Non-pigmented ciliary epithelial cell (primary cell): ENCODE results near the gene BASP1.
"Not testable (repeated sequence)": the region's sequence is repeated elsewhere in the genome, so short reads cannot be mapped to it uniquely, and the experiment has no call there.

Experiments used
- DNase-seq: peaks from one replicate; pipeline ENCODE4 v3.0.0-alpha.2; 2010; ENCODE audit warnings: low read depth

Gene BASP1

DNA sequence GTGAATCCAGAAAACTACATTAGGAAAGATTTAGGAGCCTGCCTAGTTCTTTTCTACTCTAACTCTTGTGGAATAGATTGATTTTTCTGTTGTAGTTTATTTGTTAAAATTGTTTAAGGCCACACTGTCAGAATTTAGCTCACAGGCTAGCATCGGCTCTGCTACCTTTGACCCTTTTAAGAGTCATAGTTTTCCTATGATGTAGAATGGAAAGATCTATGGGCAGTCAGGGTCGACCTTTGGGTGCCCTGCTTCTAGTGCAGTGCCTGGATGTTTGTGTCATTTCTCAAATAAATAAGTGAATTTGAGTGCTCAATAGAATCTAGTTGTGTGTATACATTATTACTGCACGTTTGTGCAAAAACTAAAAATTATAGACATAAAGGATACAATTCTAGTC is 38.7 kb downstream of the BASP1 start:
- DNase-seq: no peak

GRCh38 chr5:17256839-17257238 is 39.4 kb downstream of the BASP1 start:
- DNase-seq: no peak

GRCh38 chr5:17257705-17258273 is 40.4 kb downstream of the BASP1 start:
- DNase-seq: no peak

DNA sequence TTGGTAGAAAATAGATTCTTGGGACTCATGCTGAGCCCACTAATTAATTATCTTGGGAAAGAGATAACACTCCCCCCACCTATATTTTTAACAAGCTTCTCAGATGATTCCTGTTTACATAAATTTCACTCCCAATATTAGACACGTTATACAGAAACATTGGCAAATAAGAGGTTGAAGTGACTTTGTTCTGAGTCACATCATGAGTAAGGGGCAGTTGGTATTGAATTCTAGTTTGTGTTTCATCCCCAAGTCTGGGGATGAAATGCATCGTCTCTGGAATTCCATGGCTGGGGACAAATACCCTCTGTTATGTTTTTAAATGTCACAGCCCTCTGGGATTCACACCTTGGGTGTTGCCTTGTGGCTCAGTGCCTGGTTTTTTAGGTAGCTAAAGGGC is 41.0 kb downstream of the BASP1 start:
- no peak for DNase-seq

- not testable (repeated sequence) for DNase-seq
These were observed 41.6 kb downstream of the BASP1 start for GRCh38 chr5:17259012-17259411.

GRCh38 chr5:17259630-17260257 is 42.3 kb downstream of the BASP1 start:
- DNase-seq: no peak

GRCh38 chr5:17260549-17260948 is 43.1 kb downstream of the BASP1 start:
- DNase-seq: no peak

- DNase-seq: no peak
These were observed 43.6 kb downstream of the BASP1 start for GRCh38 chr5:17261075-17261474.

DNA sequence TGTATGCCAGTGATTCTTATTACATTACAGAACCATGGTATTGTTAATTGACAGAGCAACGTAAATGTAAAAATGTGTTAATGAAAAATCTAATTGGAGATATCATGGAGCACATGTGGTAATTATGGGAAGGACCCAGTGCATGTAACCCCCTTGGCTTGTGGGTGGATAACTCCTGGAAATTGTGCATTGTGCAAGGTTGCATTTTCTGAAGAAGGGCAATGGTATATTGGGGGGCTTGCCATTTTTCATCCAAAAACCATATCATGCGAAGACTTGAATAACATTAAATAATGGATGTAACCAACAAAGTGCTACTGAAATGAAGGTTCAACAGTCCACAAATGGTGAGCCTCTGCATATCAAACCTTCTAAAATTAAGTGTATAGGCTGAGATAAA is 47.6 kb downstream of the BASP1 start:
- no peak for DNase-seq

DNA sequence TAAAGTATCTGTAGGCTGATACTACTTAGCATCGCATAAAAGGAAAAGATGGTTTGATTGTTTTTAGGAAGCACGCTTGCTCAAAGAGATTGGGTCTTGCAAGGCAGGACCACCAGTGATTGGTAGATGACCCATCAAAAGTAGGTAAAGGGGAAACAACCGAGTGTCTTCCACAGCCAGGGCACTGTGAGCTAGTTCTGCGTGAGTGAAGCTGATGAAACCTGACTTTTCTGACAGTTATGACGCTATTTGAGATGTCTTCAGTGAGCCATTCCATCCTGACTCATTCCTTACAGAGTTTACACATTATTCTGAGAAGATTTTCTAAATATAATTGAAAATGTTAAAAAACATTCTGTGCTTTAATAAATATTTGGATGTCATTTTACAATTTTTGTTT is 49.7 kb downstream of the BASP1 start:
- DNase-seq: no peak

DNA sequence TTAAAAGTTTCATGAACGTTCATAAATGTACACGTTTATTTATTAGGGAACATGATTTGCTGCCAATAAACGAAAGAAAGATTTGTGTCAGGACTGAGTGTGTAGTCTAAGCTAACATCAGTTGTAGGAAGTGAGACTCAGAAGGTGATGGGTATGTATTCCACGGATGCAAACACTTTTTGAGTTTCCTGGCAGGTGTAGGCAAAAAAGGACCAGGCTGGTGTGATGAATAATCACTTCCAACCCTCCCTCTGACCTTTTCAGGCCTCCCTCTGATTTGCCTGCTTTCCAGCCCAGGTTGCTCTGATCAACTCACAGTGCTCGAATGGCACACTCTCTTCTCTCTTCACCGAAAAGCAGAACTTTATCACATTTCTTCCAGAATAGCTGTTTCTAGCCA is 51.8 kb downstream of the BASP1 start:
- no peak for DNase-seq

DNA sequence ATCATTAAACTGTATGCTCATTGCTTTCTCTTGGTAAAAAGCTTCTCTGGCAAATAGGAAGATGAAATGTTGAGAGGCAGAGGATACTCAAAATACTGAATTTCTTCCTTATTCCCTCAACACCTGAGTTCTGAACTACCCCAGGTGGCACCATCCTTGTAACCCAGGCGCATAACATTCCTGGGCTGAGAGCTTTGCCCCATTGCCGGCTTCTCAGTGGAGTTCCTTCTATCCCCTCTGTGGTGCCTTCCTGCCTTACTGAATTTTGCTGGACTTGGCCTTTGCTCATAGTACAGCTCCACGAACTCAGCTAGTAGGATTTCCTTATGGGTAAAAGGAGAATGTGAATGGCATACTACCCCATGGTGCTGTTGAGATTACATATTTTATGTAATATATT is 54.7 kb downstream of the BASP1 start:
- no peak for DNase-seq

DNA sequence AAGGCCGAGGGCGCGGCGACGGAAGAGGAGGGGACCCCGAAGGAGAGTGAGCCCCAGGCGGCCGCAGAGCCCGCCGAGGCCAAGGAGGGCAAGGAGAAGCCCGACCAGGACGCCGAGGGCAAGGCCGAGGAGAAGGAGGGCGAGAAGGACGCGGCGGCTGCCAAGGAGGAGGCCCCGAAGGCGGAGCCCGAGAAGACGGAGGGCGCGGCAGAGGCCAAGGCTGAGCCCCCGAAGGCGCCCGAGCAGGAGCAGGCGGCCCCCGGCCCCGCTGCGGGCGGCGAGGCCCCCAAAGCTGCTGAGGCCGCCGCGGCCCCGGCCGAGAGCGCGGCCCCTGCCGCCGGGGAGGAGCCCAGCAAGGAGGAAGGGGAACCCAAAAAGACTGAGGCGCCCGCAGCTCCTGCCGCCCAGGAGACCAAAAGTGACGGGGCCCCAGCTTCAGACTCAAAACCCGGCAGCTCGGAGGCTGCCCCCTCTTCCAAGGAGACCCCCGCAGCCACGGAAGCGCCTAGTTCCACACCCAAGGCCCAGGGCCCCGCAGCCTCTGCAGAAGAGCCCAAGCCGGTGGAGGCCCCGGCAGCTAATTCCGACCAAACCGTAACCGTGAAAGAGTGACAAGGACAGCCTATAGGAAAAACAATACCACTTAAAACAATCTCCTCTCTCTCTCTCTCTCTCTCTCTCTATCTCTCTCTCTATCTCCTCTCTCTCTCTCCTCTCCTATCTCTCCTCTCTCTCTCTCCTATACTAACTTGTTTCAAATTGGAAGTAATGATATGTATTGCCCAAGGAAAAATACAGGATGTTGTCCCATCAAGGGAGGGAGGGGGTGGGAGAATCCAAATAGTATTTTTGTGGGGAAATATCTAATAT is 58.1 kb downstream of the BASP1 start:
- DNase-seq: no peak

GRCh38 chr5:17276445-17276844 is 59.0 kb downstream of the BASP1 start:
- no peak for DNase-seq

- no peak for DNase-seq
These were observed 60.5 kb downstream of the BASP1 start for GRCh38 chr5:17277907-17278306.

DNA sequence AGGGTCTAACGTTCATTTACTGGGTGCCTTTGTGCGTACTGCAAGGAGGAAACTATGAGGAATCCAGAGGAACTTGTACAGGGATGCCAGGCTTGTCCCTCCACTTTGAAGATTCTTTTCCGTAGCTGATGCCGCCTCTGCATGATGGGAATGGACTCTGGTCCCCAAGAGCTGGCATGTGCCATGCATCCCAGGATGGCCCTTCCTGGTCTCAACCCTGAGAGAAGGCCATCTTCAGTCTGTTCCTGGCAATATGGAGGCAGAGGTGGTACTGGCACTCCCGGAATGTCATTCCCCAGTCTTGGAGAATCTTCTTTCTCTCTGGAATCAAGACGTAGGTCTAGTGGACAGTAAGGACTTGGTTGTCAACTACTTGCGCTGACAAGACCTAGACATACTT is 61.5 kb downstream of the BASP1 start:
- no peak for DNase-seq

GRCh38 chr5:17279487-17279886 is 62.1 kb downstream of the BASP1 start:
- DNase-seq: no peak

DNA sequence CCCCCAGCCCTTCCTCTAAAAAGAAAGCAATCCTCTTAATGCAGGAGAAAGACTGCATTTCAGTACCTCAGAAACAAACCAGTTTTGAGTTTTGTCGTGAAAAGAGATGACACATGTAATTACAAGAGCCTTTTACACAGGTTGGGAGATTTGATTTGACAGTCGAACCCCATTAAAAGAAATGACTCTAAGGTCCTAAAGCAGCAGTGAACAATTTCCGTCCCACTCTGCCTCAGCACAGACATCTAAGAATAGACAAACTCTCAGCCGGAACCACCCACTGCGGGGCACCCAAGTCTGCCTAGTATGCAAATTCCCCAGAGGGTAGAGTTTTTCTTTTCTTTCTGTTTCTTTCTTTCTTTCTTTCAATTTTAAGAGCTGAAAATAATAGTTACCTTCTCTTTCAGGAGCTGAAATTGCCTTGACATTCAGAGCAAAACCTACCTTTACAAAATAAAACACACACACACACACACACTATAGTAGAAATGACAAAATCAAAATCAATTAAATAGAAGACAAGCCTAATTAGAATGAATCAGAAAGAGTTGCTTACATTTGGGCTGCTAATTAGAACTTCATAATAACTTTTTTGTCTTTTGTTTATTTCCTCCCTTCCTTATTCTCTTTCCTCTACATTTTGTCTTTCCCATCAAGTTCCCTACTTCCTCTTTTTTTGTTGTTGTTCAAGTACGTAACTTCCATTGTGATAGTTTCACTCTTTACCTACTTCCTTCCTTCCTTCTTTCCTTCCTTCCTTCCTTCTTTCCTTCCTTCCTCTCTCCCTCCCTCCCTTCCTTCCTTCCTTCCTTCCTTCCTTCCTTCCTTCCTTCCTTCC is 65.1 kb downstream of the BASP1 start:
- no peak for DNase-seq

GRCh38 chr5:17283121-17283415 is 65.6 kb downstream of the BASP1 start:
- DNase-seq: no peak

- DNase-seq: no peak
These were observed 70.2 kb downstream of the BASP1 start for GRCh38 chr5:17287501-17288155.

DNA sequence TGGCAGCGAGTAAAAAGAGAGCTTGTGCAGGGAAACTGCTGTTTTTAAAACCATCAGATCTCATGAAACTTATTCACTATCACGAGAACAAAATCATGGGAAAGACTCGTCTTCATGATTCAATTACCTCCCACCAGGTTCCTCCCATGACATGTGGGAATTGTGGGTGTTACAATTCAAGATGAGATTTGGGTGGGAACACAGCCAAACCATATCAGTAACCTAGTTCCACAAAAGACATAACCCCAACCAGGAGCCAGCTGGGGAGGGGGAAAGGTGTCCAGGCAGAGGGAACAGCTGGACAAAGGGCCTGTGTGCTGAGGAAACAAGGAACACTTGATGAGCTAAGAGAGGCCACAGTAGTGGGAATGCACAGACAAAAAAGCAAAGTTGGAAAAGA is 71.1 kb downstream of the BASP1 start:
- no peak for DNase-seq
